Islet of Langerhans (tissue), 1 donor: Measurements from ENCODE around the gene HOXB3.

Experiments
- FAIRE-seq: peaks from one replicate; lab custom pipeline; 2011; peaks lifted over from hg19 to GRCh38; lab: Jason Lieb, UNC

The HOXB3 gene

GRCh38 chr17:48597778-48598631 lies 8.0 kb upstream of the HOXB3 start:
- FAIRE-seq: no peak

GRCh38 chr17:48597528-48597777 lies 7.4 kb upstream of the HOXB3 start:
- no peak for FAIRE-seq

- FAIRE-seq: no peak
These were observed 6.9 kb upstream of the HOXB3 start for GRCh38 chr17:48596735-48597527.

- FAIRE-seq: no peak
These were observed 6.1 kb upstream of the HOXB3 start for GRCh38 chr17:48596000-48596734.

- no peak for FAIRE-seq
These were observed 5.4 kb upstream of the HOXB3 start for GRCh38 chr17:48595278-48595999.

- no peak for FAIRE-seq
These were observed 4.7 kb upstream of the HOXB3 start for GRCh38 chr17:48594538-48595277.

GRCh38 chr17:48593840-48594537 lies 3.9 kb upstream of the HOXB3 start:
- FAIRE-seq: no peak

GRCh38 chr17:48593126-48593829 lies 3.2 kb upstream of the HOXB3 start, which contains the start of gene HOXB5:
Gene HOXB5 (minus strand): TSS chr17:48593779. CDS start chr17:48593682, 97 bp downstream.
- no peak for FAIRE-seq

- FAIRE-seq: no peak
These were observed 2.5 kb upstream of the HOXB3 start for GRCh38 chr17:48592577-48592976.

- no peak for FAIRE-seq
These were observed 2.0 kb upstream of the HOXB3 start for GRCh38 chr17:48592057-48592514.

- no peak for FAIRE-seq
These were observed 1.4 kb upstream of the HOXB3 start for GRCh38 chr17:48591255-48592056.

GRCh38 chr17:48590607-48591161 lies 643 bp upstream of the HOXB3 start:
- FAIRE-seq: no peak

GRCh38 chr17:48589060-48589830 lies 796 bp downstream of the HOXB3 start:
- FAIRE-seq: no peak

GRCh38 chr17:48588528-48588927 lies 1.5 kb downstream of the HOXB3 start:
- FAIRE-seq: no peak

- FAIRE-seq: no peak
These were observed 2.0 kb downstream of the HOXB3 start for GRCh38 chr17:48588074-48588415.

GRCh38 chr17:48587276-48588073 lies 2.6 kb downstream of the HOXB3 start:
- no peak for FAIRE-seq
